Thoracic aorta (tissue), 2 donors: ENCODE data around the gene ERMAP. TPM values are rescaled to one million over a fixed set of nuclear protein-coding genes. Genes with fewer than 3 reads are reported as not detected.

Source experiments
- ATAC-seq: fragments of 150-250 bp; one replicate; pipeline ENCODE4 v1.8.0; 2017; ENCODE audit warnings: low read depth; ENCODE audit not compliant: insufficient number of reproducible peaks, low FRiP score
- DNase-seq: peaks from one replicate; pipeline ENCODE4 v3.0.0-alpha.2; 2020; ENCODE audit warnings: low spot score
- H3K27ac ChIP-seq, 2 donors: fragments of 200-600 bp; sonication (generic); 1 replicate in 1 of 2; 2 replicates in 1 of 2; pipeline ENCODE4 v1.5.1; 2016; ENCODE audit warnings: mild to moderate bottlenecking in 2 of 2, moderate library complexity in 2 of 2
- H3K27me3 ChIP-seq: fragments of 200-600 bp; sonication (generic); replicated peaks from 2 replicates; pipeline ENCODE4 v1.6.0; 2016; ENCODE audit warnings: mild to moderate bottlenecking; ENCODE audit not compliant: insufficient read depth
- H3K36me3 ChIP-seq: fragments of 200-600 bp; sonication (generic); one replicate; pipeline ENCODE4 v1.5.1; 2016
- H3K4me1 ChIP-seq, 2 donors: fragments of 200-600 bp; sonication (generic); 1 replicate in 1 of 2; 2 replicates in 1 of 2; pipeline versions ENCODE4 v1.5.1 to v1.6.0; 2016; ENCODE audit warnings: low read depth in 2 of 2, mild to moderate bottlenecking in 1 of 2; ENCODE audit not compliant: control insufficient read depth in 1 of 2
- H3K4me3 ChIP-seq: fragments of 200-600 bp; sonication (generic); 2 replicates; pipeline ENCODE4 v1.5.1; 2016; ENCODE audit warnings: mild to moderate bottlenecking
- H3K9me3 ChIP-seq: fragments of 200-600 bp; sonication (generic); 2 replicates; pipeline ENCODE4 v1.5.1; 2016
- CTCF ChIP-seq: fragments of 200-600 bp; sonication (generic); IDR thresholded peaks from one replicate; pipeline ENCODE4 v1.5.1; 2019; ENCODE audit warnings: antibody characterized with exemption
- total RNA-seq, 2 donors: library from RNA; depleted of rRNA; stranded (reverse); fragments of >200 nt; gene quantifications; one replicate each; pipeline versions ENCODE4 v1.1.0 to v1.2.3, GENCODE V29; 2016

The ERMAP gene
- total RNA-seq, 2 donors from 2014 or later, result 7.0 to 18.0 TPM

- peaks cover 3 to 5% of the 10 kb centered on the region in 2 donors for H3K4me1 ChIP-seq
- H3K4me3 ChIP-seq, result no peak overlapping the region
- DNase-seq (no peak), ATAC-seq (no peak)
- H3K9me3 ChIP-seq, result no peaks in the 10 kb centered on the region
- no peak for TF ChIP-seq CTCF
- H3K36me3 ChIP-seq, result peaks cover 23% of the 10 kb centered on the region
- no peaks in the 10 kb centered on the region for H3K27me3 ChIP-seq
- no peak overlapping the region for H3K27ac ChIP-seq
Observed at GRCh38 chr1:42780176-42780575, 36.7 kb upstream of the ERMAP start.

- Histone ChIP-seq H3K27me3 (no peaks in the 10 kb centered on the region), H3K9me3 (no peaks in the 10 kb centered on the region), H3K36me3 (peaks cover 4% of the 10 kb centered on the region), H3K4me1 (peaks cover 3 to 16% of the 10 kb centered on the region in 2 donors), H3K27ac (no peak overlapping the region), H3K4me3 (no peak overlapping the region)
- ATAC-seq, result no peak
- no peak for TF ChIP-seq CTCF
- no peak for DNase-seq
Observed at GRCh38 chr1:42783092-42783491, 33.8 kb upstream of the ERMAP start.

- no peaks in the 10 kb centered on the region for H3K9me3 ChIP-seq
- H3K27ac ChIP-seq, result no peak overlapping the region
- H3K4me3 ChIP-seq, result peak overlapping the region; percentile 67
- peaks cover 3 to 16% of the 10 kb centered on the region in 2 donors for H3K4me1 ChIP-seq
- H3K36me3 ChIP-seq, result peaks cover 4% of the 10 kb centered on the region
- no peaks in the 10 kb centered on the region for H3K27me3 ChIP-seq
- TF ChIP-seq CTCF, result no peak
- DNase-seq (no peak), ATAC-seq (no peak)
Observed at GRCh38 chr1:42784547-42784945, 32.4 kb upstream of the ERMAP start.

- H3K4me3 ChIP-seq, result peak within 1 kb of the TSS; percentile 67
- peaks cover 3 to 16% of the 10 kb centered on the region in 2 donors for H3K4me1 ChIP-seq
- no peak for DNase-seq
- H3K27me3 ChIP-seq, result no peaks in the 10 kb centered on the region
- TF ChIP-seq CTCF, result no peak
- no peak within 1 kb of the TSS for H3K27ac ChIP-seq
- peaks cover 2% of the 10 kb centered on the region for H3K36me3 ChIP-seq
- no peak for ATAC-seq
- no peaks in the 10 kb centered on the region for H3K9me3 ChIP-seq
Observed at GRCh38 chr1:42784946-42785693, 31.8 kb upstream of the ERMAP start, which contains the start of gene TMEM269. TMEM269 (plus strand) TSS chr1:42784991; CDS start chr1:42789894, 4,903 bp downstream.

GRCh38 chr1:42786097-42786496, 30.8 kb upstream of the ERMAP start:
- ATAC-seq, result no peak
- Histone ChIP-seq H3K36me3 (no peaks in the 10 kb centered on the region), H3K4me3 (no peak overlapping the region), H3K9me3 (no peaks in the 10 kb centered on the region), H3K27me3 (no peaks in the 10 kb centered on the region), H3K27ac (no peak overlapping the region), H3K4me1 (peaks cover 3 to 16% of the 10 kb centered on the region in 2 donors)
- no peak for TF ChIP-seq CTCF
- DNase-seq, result no peak
